ENCODE results near the gene SHCBP1L. TPM values are rescaled to one million over a fixed set of nuclear protein-coding genes. Genes with fewer than 3 reads are reported as not detected.

The SHCBP1L gene
- total RNA-seq, 2 donors from 2014 or later = not detected

DNA sequence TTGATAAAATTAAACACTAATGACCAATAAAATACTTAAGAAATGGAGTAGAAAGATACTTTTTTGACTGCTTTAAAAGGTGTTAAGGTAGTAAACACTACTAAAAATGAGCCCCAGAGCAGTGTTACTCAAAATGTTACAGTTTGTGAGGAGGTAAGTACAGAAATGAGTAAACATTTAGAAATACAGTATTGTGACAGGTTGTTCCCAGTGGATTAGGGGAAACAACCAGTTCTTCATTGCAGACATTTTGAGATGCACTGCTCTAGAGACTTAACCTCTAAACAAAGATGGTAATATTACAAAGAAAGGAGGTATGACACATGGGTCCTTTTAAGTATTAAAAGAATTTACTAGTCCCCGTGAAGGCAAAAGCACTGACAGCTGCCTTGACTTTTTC is 101.1 kb downstream of the SHCBP1L start:
- H3K36me3 Mint-ChIP-seq (ENCODE audit: low read depth) = peaks cover 94% of the 10 kb centered on the region

DNA sequence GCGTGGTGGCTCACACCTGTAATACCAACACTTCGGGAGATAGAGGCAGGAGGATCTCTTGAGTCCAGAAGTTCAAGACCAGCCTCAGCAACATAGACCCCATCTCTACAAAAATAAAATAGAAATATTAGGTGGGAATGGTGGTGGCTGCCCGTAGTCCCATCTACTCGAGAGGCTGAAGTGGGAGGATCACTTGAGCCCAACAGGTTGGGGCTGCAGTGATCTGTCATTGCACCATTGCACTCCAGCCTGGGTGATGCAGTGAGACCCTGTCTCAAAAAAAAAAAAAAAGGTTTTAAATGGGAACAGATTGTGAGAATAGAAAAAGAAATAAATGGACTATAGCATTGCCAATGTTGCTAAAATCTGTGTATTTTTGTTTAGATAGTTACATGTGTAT is 102.6 kb downstream of the SHCBP1L start:
- Histone ChIP-seq H3K9me3 (ENCODE audit: control insufficient read depth, low read length) (no peaks in the 10 kb centered on the region), H3K4me3 (ENCODE audit: low read length) (no peak overlapping the region), H3K9ac (ENCODE audit: extremely low read depth, low read length, poor library complexity, severe bottlenecking) (no peak overlapping the region), H3K36me3 (ENCODE audit: control insufficient read depth, insufficient read depth, low read length) (peaks cover 100% of the 10 kb centered on the region), H3K27ac (ENCODE audit: low read depth, low read length) (no peak overlapping the region), H3K27me3 (ENCODE audit: control insufficient read depth, insufficient read depth, low read length, poor library complexity, severe bottlenecking) (no peaks in the 10 kb centered on the region), H3K4me1 (ENCODE audit: control insufficient read depth, insufficient read depth, low read length) (peaks cover 15% of the 10 kb centered on the region)
- TF ChIP-seq, protein P1, sequence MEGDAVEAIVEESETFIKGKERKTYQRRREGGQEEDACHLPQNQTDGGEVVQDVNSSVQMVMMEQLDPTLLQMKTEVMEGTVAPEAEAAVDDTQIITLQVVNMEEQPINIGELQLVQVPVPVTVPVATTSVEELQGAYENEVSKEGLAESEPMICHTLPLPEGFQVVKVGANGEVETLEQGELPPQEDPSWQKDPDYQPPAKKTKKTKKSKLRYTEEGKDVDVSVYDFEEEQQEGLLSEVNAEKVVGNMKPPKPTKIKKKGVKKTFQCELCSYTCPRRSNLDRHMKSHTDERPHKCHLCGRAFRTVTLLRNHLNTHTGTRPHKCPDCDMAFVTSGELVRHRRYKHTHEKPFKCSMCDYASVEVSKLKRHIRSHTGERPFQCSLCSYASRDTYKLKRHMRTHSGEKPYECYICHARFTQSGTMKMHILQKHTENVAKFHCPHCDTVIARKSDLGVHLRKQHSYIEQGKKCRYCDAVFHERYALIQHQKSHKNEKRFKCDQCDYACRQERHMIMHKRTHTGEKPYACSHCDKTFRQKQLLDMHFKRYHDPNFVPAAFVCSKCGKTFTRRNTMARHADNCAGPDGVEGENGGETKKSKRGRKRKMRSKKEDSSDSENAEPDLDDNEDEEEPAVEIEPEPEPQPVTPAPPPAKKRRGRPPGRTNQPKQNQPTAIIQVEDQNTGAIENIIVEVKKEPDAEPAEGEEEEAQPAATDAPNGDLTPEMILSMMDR (conservative IDR thresholded peaks at IDR 0.05) = no peak
- H3K4me3 Mint-ChIP-seq = no peak overlapping the region
- 80 to 92% methylated on average over 1 to 4 of the region's 4 CpGs for WGBS, 2 experiments (ENCODE audit: insufficient coverage in 1 of 2, insufficient read length in 1 of 2)
- H3K9me3 Mint-ChIP-seq = no peaks in the 10 kb centered on the region
- H3K27ac Mint-ChIP-seq = peak overlapping the region; percentile 31
- H3K4me1 Mint-ChIP-seq = peaks cover 18% of the 10 kb centered on the region
- peaks cover 95% of the 10 kb centered on the region for H3K36me3 Mint-ChIP-seq (ENCODE audit: low read depth)
- DNase-seq = no peak
- H3K27me3 Mint-ChIP-seq (ENCODE audit: insufficient read depth) = no peaks in the 10 kb centered on the region

More for the DNA sequence above, 101.1 kb downstream of the SHCBP1L start:
- TF ChIP-seq, protein P1 (conservative IDR thresholded peaks at IDR 0.05) = no peak
- no peak overlapping the region for H3K4me3 Mint-ChIP-seq
- DNase-seq = no peak
- Histone ChIP-seq H3K9me3 (ENCODE audit: control insufficient read depth, low read length) (no peaks in the 10 kb centered on the region), H3K4me3 (ENCODE audit: low read length) (no peak overlapping the region), H3K36me3 (ENCODE audit: control insufficient read depth, insufficient read depth, low read length) (peaks cover 100% of the 10 kb centered on the region), H3K4me1 (ENCODE audit: control insufficient read depth, insufficient read depth, low read length) (peaks cover 18% of the 10 kb centered on the region), H3K27ac (ENCODE audit: low read depth, low read length) (no peak overlapping the region), H3K27me3 (ENCODE audit: control insufficient read depth, insufficient read depth, low read length, poor library complexity, severe bottlenecking) (no peaks in the 10 kb centered on the region), H3K9ac (ENCODE audit: extremely low read depth, low read length, poor library complexity, severe bottlenecking) (no peak overlapping the region)
- no peaks in the 10 kb centered on the region for H3K27me3 Mint-ChIP-seq (ENCODE audit: insufficient read depth)
- H3K9me3 Mint-ChIP-seq = no peaks in the 10 kb centered on the region
- WGBS, 2 experiments (ENCODE audit: insufficient coverage in 1 of 2, insufficient read length in 1 of 2) = 100% methylated on average over 1 of the region's 1 CpG
- H3K27ac Mint-ChIP-seq = no peak overlapping the region
- peaks cover 8% of the 10 kb centered on the region for H3K4me1 Mint-ChIP-seq

Other genes starting within 250 kb of the SHCBP1L start
- gene NPL, start 163.4 kb downstream of the SHCBP1L start, total RNA-seq = 1 to 10 TPM; 5.8 to 8.7 TPM
- gene DHX9, start 113.8 kb downstream of the SHCBP1L start, total RNA-seq = 100 to 1,000 TPM; 264 to 278 TPM
- gene LAMC1, start 70.3 kb upstream of the SHCBP1L start, total RNA-seq = 10 to 100 TPM; 47.9 to 58.8 TPM
- 1 to 10 TPM; 2.8 to 4.8 TPM for gene LAMC2, start 233.1 kb upstream of the SHCBP1L start, total RNA-seq